ENCODE results near the gene PLIN5.

Gene PLIN5

DNA sequence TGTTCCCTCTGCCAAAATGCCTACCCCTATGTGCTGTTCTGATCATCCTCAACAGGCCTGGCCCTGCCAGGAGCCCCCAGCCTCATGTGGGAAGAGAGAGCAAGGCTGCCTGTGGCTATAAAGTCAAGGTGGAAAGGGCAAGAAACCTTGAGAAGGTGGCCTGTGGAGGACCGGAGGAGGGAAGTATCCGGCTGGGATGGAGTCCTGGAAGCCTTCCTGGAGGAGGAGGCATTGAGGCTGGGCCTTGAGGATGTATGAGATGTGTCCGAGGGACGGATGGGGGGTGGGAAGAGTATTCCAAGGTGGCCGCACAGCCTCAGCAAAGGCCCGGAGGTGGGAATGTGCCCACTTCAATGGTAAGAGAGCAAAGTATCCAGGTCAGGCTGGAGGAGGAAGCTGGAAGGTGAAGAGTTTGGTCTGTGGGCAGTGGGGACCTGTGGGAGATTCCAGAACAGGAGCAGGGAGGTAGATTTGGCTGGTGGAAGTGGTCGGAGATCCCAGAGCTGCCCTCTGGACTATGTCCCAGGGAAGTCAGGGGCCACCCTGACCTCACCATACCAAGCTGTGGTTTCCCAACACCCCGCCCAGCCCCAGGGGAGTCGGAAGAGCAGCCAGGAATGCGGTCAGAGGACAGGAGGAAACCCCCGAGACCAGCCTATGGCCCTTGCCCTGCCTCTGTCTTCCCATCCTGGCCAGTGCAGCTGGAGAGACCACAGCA lies 13.7 kb downstream of the PLIN5 start:
- no peak for DNase-seq

DNA sequence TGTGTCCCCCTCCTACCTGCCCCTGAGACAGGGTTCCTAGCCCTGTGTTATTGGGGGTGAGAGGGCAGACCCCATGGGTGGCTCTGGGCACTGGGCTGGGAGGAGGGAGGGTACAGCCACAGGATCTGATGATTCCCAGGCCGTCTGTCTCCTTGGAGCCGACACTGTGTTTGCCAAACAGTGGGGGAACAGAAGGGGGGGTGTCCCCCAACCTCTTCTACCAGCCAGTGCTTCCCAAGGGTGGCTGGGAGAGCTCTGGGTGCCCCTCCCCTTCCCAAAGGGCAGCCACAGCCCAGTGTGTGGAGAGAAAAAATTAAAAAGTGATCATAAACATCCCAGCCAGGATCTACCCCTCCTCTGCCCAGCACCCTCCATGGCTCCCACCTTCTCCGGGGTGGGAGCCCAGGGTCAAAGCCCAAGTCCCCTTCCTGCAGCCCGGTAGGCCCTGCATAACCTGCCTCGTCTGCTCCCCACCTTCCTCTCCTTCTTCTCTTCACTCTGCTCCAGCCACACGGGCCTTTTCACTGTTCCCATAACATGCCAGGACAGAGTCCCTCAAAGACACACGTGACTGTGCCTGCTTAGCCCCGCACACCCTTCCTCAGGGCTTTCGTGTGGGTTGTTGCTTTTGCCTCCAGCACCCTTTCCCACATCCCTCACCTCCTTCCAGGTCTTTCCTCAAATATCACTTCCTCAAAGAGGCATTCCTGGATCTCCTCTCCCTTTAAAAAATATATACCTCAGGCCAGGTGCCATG lies 15.3 kb downstream of the PLIN5 start:
- no peak for DNase-seq

DNA sequence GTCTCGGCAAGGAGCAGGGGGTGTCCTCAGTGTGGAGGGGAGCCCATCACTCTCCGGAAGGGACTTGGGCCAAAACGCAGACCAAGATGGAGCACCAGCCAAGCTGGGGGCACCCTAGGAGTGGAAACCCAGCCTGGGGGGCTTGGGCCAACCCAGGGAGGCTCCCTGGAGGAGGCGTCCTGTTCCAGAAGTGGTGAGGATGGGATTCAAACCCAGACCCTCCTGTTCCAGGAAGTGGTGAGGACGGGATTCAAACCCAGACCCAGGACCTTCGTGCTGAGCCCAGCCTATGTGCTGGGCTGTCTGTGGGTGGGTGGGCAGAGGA lies 15.9 kb downstream of the PLIN5 start:
- DNase-seq = no peak

DNA sequence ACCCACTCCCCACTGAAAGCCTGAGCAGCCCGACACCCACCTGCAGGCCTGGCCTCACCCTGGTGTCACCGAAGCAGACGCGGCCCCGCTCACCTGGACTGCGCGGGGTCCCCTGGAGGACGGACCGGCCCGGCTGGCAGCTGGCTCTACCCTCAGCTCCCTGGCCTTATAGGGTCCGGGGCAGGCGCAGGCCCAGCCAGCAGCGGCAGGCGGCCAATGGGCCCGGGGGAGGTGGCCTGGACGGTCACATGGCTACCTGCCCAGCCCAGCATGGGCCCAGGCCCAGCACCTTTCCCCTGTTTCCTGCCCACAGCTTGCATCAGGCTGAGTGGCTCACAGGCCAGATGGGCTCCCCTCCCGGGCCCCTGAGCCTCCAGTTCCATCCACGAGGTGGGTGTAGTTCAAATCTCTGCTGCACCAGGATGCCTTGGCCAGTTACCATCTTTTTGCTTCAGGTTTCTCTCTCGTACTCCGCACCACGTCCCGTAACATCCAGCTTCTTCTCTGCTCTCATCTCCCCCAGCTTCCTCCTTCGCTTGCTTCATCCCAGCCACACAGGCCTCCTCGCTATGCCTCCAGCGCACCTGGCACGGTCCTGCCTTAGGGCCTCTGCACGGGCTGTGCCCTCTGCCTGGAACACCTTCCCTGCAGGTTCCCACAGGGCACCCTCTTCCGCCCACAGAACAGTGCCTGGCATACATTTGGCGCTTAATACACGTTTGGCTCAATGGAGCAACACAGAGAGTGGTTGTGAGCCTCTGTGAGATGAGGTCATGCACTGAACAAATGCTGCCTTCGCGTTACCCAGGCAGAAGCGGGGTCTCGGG lies 16.5 kb downstream of the PLIN5 start, which contains the start of gene PLIN4:
Gene PLIN4 (minus strand): TSS at position 142 of the 827 bp plus-strand sequence. CDS start 214 bp downstream, outside the sequence.
- DNase-seq = no peak

DNA sequence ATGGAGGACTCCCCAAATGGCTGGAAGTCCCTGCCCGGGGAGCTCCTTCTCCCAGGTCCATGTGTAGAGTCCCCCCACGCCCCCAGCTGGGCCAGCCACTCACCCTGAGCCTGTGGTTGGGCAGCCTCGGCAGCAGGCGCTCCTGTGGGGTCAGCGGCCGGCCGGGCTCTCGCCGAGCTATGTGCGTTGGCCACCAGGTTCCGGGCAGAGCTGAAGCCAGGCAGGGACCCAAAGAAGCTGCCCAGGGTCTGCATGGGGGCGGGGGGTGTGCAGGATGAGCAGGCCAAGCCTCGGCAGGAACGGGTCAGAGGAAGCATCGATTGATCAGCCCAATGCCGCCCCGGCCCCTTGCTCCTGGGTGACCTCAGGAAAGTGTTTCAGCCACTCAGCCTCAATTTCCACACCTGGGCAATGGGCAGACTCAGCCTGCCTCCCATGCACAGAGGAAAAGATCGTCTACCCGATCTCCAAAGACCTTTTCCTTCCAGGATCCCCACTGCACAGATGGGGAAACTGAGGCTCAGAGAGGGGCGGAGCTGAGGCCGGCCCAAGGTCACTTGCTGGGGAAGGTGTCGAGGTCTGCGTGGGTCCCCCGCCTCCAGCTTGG lies 17.5 kb downstream of the PLIN5 start:
- no peak for DNase-seq

DNA sequence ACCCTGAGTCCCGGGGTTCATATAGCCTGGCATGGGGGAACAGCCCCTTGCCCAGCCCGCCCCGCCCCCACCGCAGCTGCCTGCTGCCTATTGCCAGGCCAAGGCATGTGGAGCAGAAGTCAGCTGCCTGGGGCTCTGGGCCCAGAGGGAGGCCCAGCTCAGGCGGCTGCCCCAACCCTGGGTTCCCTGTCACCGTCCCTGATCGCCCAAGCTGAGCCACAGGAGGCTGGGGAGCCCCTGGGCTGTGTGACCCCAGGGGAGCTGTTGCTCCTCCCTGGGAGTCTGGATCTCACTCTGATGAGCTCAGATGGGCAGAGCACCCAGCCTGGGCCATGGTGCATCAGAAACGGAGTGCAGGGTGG lies 18.1 kb downstream of the PLIN5 start:
- DNase-seq = no peak

DNA sequence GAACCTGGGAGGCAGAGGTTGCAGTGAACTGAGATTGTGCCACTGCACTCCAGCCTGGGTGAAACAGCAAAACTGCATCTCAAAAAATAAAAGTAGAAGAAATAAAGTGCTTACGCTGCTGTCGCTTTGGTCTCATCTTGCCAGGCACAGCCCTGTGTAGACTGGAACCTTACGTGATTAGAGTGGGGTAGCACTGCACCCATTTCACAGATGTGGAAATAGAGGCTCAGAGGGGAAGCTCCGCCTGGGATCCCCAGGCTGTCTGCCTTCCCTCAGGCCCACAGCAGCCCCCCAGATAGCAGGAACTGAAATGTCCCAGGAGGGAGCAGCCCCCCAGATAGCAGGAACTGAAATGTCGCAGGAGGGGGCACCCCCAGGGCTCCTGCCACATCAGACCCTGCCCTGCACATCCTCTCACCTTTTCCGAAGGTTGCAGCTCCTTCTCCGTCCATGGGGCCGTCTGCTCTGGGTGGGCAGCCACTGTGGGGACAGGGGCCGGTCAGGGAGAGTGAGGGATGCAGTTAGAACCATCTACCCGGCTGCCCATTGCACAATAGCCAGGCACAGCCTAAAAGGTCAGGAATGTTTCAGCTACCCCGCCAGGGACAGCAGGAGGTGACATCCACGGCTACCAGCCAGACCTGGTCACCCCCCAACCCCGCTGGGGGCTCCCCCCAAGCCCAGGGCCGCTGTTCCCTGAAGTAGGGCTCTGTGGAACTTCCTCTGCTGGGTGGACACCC lies 18.7 kb downstream of the PLIN5 start:
- DNase-seq = no peak

DNA sequence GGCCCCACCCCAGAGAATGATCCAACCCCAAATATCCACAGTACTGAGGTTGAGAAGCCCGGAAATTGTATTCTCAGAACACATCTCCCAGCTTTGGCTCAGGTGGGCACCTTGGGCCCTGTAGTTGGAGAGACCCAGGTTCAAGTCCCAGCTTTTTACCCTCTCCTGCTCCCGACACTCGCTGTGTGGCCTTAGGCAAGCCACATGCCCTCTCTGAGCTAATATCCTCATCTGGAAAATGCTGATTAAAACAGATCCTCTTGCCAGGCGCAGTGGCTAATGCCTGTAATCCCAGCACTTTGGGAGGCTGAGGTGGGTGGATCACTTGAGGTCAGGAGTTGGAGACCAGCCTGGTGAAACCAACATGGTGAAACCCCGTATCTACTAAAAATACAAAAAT lies 19.3 kb downstream of the PLIN5 start:
- no peak for DNase-seq

DNA sequence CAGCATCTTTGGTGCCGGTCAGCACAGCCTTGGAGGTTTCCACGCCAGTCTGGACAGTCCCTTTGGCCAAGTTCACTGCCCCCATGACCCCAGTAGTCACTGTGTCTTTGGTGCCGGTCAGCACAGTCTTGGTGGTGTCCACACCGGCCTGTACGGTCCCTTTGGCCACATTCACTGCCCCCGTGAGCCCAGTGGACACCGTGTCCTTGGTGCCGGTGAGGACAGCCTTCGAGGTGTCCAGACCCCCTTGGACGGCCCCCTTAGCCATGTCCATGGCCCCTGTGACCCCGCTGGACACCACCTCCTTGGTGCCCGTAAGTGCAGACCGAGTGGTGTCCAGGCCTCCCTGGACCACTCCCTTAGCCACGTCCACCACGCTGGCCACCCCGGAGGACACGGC lies 21.8 kb downstream of the PLIN5 start:
- no peak for DNase-seq

DNA sequence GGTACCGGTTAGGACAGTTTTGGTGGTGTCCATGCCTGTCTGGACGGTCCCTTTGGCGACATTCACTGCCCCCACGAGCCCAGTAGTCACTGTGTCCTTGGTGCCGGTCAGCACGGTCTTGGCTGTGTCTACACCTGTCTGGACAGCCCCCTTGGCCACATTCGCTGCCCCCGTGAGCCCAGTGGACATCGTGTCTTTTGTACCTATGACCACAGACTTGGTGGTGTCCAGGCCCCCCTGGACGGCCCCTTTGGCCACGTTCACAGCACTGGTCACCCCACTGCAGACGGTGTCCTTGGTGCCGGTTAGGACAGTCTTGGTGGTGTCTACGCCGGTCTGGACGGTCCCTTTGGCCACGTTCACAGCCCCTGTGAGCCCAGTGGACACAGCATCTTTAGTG lies 23.0 kb downstream of the PLIN5 start:
- DNase-seq = no peak

DNA sequence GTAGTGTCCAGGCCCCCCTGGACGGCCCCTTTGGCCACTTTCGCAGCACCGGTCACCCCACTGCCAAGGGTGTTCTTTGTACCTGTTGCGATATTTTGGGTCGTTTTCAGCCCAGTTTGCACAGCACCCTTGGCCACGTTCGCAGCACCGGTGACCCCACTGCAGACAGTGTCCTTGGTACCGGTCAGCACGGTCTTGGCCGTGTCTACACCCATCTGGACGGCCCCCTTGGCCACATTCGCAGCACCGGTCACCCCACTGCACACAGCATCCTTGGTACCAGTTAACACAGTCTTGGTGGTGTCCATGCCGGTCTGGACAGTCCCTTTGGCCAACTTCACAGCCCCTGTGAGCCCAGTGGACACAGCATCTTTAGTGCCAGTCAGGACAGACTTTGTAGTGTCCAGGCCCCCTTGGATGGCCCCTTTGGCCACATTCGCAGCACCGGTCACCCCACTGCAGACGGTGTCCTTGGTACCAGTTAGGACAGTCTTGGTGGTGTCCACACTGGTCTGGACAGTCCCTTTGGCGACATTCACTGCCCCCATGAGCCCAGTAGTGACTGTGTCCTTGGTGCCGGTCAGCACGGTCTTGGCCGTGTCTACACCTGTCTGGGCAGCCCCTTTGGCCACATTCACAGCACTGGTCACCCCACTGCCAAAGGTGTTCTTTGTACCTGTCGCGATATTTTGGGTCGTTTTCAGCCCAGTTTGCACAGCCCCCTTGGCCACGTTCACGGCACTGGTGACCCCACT lies 23.5 kb downstream of the PLIN5 start:
- no peak for DNase-seq

DNA sequence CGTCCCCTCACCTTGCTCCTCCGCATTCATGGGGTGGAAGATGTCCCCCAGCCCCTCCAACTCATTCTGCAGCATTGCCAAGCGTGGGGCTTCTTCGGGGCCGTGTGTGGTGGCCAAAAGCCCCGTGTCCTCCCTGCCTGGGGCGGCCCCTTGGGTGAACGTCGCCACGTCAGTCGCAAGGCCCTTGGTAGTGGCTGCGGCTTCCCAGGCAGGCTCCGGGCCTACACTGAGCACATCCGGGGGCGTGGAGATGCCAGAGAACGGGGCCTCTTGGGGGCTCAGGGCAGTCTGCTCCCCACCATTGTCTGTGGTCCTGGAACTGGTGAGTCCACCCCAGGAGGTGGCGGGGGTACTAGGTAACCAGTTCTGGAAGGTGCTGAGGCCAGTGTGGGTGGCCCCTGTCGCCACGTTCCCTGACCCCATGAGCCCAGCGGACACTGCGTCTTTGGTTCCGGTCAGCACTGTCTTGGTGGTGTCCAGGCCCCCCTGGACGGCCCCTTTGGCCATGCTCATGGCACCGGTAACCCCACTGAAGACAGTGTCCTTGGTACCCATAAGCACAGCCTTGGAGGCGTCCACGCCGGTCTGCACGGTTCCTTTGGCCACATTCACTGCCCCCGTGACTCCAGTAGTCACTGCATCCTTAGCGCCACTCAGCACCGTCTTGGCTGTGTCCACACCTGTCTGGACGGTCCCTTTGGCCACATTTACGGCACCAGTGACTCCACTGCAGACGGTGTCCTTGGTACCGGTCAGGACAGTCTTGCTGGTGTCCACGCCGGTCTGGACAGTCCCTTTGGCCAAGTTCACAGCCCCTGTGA lies 24.4 kb downstream of the PLIN5 start:
- DNase-seq = no peak

DNA sequence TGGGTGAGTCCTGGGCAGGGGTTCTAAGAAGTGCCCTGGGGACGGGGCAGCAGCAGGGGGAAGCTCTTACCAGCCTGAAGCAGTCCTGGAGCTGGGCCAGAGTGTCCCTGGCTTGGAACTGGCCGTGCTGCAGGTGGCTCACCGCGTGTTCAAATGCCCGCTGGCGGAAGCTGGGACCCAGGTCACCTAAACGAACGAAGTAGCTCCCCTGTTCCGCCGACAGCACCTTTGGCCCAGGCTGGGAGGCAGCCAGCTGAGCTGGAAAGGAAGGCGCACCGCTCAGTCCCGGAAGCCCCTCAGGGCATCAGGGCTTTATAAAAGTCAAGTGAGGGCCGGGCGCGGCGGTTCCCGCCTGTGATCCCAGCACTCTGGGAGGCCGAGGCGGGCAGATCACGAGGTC lies 26.3 kb downstream of the PLIN5 start:
- DNase-seq = no peak

DNA sequence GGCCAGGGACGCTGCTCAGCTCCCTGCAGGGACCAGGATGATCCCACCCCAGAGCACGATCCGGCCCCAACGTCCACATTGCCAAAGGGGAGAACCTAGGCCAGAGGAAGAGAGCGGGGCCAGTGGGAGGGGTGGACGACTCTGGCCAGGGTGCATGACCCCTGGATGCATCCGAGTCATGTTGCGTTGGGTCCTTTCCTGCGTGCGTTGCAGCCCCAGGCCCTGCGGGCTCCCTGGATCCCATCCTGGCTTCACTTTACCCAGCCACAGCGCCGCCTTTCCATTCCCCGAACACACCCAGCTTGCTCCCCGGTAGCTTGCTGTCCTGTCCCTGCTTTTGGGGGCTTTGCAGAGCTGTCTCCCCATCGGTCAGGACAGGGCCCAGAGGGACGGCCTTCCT lies 27.2 kb downstream of the PLIN5 start:
- no peak for DNase-seq

DNA sequence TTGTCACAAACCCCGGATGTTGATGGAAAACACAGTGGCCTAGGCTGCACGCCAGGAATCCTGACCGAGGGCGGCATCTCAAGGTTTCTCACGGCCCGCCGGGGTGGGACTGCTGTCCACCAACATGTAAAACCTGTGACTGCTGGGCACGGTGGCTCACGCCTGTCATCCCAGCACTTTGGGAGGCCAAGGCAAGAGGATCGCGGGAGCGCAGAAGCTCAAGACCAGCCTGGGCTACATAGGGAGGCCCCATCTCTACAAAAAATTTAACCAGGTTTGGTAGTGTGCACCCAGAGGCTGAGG lies 27.9 kb downstream of the PLIN5 start:
- DNase-seq = no peak

DNA sequence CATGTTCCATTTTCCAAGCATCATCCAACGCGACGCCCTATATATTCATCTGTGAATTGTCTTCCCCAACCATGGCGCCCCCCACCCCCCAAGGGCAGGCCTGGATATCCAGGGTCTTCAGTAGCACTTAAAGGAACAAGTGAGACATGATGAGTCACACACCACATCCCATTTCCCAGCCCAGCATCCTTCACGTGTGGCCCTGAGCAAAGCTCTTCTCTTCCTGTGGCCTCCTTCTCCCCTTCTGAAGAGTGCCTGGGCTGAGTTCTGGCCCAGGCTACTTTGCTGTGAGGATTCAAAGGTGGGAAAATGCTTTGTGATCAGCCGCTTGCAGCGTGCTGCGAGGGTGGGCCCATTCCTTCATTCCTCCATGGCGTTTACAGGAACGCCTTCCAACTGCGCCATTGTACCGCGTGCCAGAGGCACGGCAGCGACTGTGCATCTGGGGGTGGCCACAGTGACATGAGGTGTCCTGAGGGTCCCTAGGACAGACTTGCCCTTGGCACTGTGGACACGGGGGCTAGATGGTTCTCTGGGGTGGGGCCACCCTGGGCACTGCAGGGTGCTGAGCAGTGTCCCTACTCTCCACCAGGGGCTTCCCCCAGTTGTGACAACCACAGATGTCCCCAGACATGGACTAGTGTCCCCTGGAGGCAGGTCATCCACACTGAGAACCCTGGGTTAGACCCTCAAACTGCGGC lies 28.4 kb downstream of the PLIN5 start:
- no peak for DNase-seq

DNA sequence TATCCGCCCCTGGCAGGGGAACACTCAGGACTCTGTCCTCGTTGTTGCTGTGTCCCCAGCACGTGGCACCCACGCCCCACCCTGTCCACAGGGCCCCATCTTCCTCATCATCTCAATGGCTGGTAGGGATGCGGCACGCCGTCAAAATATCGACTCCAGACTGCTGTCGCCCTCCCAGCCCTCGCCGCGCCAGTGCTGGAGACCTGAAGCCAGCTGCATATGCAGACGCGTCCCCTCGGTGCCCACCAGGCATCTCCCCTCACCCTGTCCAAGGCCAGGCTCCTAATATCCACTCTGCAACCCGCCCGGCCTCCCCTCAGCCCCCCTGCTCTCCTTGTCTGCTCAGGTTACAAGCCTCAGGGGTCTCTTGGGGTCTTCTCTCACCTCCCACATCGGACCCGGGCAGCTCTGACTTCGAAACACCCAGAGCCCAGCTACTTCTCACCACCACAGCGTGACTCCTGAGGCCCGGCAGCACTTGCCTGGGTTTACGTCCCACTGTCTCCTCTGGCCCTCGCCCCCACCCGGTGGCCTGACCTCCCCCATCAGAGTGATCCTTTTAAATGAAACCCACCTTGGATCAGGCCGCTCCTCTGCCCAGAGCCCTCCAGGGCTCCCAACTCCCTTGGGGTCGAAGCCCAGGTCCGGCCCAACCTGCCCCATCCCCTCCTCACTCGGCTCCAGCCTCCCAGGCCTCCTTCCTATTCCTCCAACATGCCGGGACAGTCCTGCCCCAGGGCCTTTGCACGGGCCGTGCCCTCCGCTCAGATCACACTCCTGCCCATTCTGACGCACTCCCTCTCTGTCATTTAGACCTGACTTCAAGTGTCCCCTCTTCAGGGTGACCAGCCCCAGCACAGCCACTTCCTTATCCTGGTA lies 29.2 kb downstream of the PLIN5 start:
- no peak for DNase-seq

DNA sequence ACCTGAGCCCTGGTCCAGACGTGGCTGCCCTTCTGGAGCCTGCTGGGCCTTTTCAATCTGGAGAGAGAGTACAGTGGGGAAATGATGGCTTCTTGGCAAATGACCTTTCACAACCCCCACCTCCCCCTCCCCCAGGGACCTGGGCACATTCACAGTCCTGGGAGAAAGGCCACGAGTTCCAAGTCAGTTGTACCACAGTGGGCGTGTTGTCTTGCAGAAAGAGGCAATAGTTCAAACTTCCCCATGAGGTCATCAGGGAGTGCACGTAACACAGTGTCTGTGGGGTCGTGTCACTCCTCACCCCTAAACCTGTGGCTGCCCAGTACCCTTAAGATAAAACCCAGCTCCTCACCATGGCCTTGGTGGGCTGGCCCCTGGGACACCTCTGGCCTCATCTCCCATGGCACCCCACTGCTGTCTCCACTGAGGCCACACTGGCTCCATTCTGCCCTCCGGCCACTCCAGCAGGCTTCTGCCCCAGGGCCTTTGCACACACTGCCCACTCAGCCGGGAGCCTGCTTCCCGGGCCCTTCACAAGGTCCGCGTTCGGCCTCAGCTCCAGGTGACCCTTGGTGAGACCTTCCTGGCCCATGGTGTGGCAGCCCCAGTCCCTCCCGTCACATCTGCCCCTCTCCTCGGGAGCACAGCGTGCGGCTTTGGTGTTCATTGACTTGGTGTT lies 30.0 kb downstream of the PLIN5 start:
- DNase-seq = no peak

DNA sequence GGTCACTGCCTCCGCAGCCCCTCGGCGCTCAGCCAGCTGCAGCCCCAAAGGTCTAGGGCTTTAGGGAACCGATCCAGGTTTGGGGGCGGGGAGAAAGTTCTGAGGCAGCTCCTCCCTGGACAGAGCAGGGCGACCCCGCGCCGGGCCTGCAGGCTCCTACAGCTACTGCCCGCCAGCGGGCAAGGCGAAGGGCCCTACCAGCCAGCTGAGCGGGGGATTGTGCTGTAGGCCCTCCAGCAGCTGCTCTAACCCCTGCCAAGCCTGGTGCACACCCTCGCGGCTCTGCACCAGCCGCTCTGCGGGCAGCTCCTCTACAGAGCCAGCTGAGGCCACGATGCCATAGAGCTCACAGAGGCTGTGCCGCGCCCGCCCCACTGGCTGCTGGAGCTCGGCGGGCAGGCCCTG lies 30.7 kb downstream of the PLIN5 start:
- DNase-seq = no peak

Data from hematopoietic multipotent progenitor cell treated with erythropoietin and hydrocortisone succinate and interleukin-3 and kit ligand, for 8 days (in vitro differentiated cells).